ENCODE measurements around the gene NGF.
"Not testable (repeated sequence)": the region's sequence is repeated elsewhere in the genome, so short reads cannot be mapped to it uniquely, and the experiment has no call there.

Gene NGF

DNA sequence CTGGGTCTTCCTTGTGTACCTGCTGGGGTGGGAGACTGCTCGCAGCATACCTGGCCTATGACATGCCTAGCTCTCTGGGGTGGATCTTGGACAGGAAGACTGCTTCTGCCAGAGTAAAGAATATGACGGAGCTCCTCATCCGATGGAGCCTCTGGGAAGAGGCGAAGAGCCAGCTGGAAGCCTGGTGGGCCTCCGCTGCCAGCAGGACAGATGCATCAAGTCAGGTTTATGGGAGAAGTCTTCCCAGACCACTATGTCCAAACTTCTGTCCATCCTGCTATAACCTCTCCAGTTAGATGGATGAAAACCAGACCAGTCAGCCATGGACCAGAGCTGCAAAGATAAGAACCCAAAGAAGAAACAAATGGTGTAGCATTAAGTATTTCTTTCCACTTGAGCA, 27.7 kb upstream of the NGF start:
- DNase-seq, result no peak
- H3K27me3 ChIP-seq, result no peaks in the 10 kb centered on the region
- no peak for TF ChIP-seq CTCF (IDR thresholded peaks at IDR 0.05; ENCODE audit: low read depth, low read length)
- H3K4me3 ChIP-seq (ENCODE audit: low read depth, low read length), result no peak overlapping the region
- no peaks in the 10 kb centered on the region for H3K36me3 ChIP-seq
- H3K4me1 ChIP-seq, result no peaks in the 10 kb centered on the region
- no peaks in the 10 kb centered on the region for H3K9me3 ChIP-seq

DNA sequence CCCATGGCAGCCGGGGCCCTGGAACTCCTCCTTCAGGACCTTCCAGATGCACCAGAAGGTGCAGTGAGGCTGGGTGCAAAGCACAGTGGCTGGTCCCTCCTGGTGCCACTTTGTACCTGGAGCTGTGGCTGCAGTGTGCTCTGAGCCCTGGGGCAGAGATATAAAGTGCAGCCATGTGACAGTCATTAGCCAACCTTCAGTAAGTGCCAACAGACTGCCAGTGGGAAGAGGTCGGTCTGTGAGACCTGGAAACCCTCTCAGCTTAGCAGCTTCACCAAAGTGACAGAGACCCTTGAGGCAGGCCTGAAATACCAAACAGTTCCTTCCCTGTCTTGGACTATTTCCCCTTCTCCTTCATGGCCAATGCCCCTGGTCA, 26.7 kb upstream of the NGF start:
- Histone ChIP-seq H3K4me1 (no peaks in the 10 kb centered on the region), H3K4me3 (ENCODE audit: low read depth, low read length) (no peak overlapping the region), H3K27me3 (no peaks in the 10 kb centered on the region), H3K9me3 (no peaks in the 10 kb centered on the region), H3K36me3 (no peaks in the 10 kb centered on the region)
- DNase-seq, result no peak
- TF ChIP-seq CTCF (IDR thresholded peaks at IDR 0.05; ENCODE audit: low read depth, low read length), result no peak

GRCh38 chr1:115364046-115364779, 26.2 kb upstream of the NGF start:
- TF ChIP-seq CTCF (IDR thresholded peaks at IDR 0.05; ENCODE audit: low read depth, low read length), result no peak
- Histone ChIP-seq H3K27me3 (no peaks in the 10 kb centered on the region), H3K9me3 (no peaks in the 10 kb centered on the region), H3K36me3 (no peaks in the 10 kb centered on the region), H3K4me3 (ENCODE audit: low read depth, low read length) (no peak overlapping the region), H3K4me1 (no peaks in the 10 kb centered on the region)
- DNase-seq, result no peak

DNA sequence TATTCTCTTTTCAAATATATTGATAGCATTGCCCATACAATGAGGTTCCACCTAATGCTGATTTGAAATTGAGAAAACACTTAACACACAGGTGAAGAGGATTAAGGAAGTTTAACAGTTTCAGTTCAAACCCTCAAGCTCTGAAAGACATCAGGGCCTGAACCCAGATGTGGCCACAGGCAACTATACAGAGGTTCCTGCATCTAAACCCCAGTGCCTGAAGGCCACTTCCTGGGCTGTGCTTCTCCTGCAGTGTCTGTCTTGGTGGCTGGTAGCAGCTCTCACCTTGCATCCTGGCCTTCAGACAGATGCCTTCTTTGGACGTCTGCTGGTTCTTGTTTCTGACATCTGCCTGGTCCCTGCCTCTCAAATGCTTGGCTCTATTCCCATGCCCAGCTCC, 25.1 kb upstream of the NGF start:
- Histone ChIP-seq H3K4me3 (ENCODE audit: low read depth, low read length) (no peak overlapping the region), H3K36me3 (no peaks in the 10 kb centered on the region), H3K4me1 (no peaks in the 10 kb centered on the region), H3K9me3 (no peaks in the 10 kb centered on the region), H3K27me3 (no peaks in the 10 kb centered on the region)
- TF ChIP-seq CTCF (IDR thresholded peaks at IDR 0.05; ENCODE audit: low read depth, low read length), result no peak
- no peak for DNase-seq

DNA sequence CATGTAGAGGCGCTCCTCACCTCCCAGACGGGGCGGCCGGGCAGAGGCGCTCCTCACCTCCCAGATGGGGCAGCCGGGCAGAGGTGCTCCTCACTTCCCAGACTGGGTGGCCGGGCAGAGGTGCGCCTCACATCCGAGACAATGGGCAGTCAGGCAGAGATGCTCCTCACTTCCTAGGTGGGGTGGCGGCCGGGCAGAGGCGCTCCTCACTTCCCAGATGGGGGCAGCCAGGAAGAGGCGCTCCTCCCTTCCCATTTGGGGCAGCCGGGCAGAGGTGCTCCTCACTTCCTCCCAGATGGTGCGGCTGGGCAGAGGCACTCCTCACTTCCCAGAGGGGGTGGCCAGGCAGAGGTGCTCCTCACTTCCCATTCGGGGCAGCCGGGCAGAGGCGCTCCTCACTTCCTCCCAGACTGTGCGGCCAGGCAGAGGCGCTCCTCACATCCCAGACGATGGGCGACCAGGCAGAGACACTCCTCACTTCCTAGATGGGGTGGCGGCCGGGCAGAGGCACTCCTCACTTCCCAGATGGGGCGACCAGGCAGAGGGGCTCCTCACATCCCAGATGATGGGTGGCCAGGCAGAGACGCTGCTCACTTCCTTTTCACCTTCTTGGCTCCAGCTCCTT, 22.6 kb upstream of the NGF start:
- not testable (repeated sequence) for H3K27me3 ChIP-seq; H3K4me1 ChIP-seq; DNase-seq; H3K9me3 ChIP-seq; H3K4me3 ChIP-seq (ENCODE audit: low read depth, low read length); H3K36me3 ChIP-seq

DNA sequence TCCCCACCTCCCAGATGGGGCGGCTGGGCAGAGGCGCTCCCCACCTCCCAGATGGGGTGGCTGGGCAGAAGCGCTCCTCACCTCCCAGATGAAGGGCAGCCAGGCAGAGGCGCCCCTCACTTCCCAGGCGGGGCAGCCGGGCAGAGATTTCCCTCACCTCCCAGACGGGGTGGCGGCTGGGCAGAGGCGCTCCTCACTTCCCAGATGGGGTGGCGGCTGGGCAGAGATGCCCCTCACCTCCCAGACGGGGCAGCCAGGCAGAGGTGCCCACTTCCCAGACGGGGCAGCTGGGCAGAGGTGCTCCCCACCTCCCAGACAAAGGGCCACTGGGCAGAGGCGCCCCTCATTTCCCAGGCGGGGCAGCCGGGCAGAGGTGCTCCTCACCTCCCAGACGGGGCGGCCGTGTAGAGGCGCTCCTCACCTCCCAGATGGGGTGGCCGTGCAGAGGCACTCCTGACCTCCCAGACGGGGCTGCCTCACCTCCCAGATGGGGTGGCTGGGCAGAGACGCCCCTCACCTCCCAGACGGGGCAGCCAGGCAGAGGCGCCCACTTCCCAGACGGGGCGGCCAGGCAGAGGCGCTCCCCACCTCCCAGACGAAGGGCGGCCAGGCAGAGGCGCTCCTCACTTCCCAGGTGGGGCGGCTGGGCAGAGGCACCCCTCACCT, 21.9 kb upstream of the NGF start:
- H3K36me3 ChIP-seq; H3K27me3 ChIP-seq; DNase-seq; H3K4me1 ChIP-seq; H3K4me3 ChIP-seq (ENCODE audit: low read depth, low read length); H3K9me3 ChIP-seq: not testable (repeated sequence)

DNA sequence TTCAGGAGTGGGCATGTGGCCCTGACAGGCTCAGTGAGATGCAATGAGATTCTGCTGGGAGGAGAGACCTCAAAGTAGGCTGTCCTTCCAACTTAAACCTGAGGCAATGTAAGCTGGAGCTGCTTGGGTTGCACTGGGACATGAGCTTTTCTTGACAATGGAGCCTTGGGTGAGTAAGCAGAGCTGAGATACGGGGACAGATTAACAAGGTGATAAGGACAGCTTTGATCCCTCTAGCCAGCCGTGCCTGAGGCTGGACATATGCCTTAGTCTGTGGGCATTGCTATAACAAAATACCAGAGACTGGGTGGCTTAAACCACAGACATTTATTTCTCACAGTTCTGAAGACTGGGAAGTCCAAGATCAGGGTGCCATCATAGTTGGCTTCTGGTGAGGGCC, 18.3 kb upstream of the NGF start:
- H3K9me3 ChIP-seq, result no peaks in the 10 kb centered on the region
- no peaks in the 10 kb centered on the region for H3K27me3 ChIP-seq
- no peaks in the 10 kb centered on the region for H3K4me1 ChIP-seq
- H3K4me3 ChIP-seq (ENCODE audit: low read depth, low read length), result no peak overlapping the region
- H3K36me3 ChIP-seq, result no peaks in the 10 kb centered on the region
- no peak for DNase-seq
- TF ChIP-seq CTCF (IDR thresholded peaks at IDR 0.05; ENCODE audit: low read depth, low read length), result no peak
